Osteoblast (primary cell): ENCODE measurements around the gene PARD3. TPM values are rescaled to one million over a fixed set of nuclear protein-coding genes. Genes with fewer than 3 reads are reported as not detected.
A peak's percentile ranks its signal among the peaks of the same experiment; 100 is the strongest.

Experiments
- DNase-seq: peaks from one replicate; pipeline ENCODE4 v3.0.0; 2011; ENCODE audit warnings: low spot score, mixed read lengths; ENCODE audit not compliant: insufficient read length; ENCODE audit errors: missing footprints
- H2AFZ ChIP-seq: 2 replicates; pipeline ENCODE4 v1.6.0; 2011; ENCODE audit warnings: mild to moderate bottlenecking, low read length
- H3K27ac ChIP-seq: 2 replicates; pipeline ENCODE4 v1.5.1; 2011; ENCODE audit warnings: mild to moderate bottlenecking, low read depth, low read length, moderate library complexity
- H3K27me3 ChIP-seq: 2 replicates; pipeline ENCODE4 v1.6.0; 2012; ENCODE audit warnings: mild to moderate bottlenecking, control low read depth, inconsistent platforms, low read length, moderate library complexity; ENCODE audit not compliant: insufficient read depth
- H3K36me3 ChIP-seq: 2 replicates; pipeline ENCODE4 v1.5.1; 2011; ENCODE audit warnings: mild to moderate bottlenecking, low read length, control low read depth, moderate library complexity; ENCODE audit not compliant: insufficient read depth
- H3K4me1 ChIP-seq: 2 replicates; pipeline ENCODE4 v1.5.1; 2011; ENCODE audit warnings: mild to moderate bottlenecking, low read length, control low read depth, moderate library complexity; ENCODE audit not compliant: insufficient read depth
- H3K4me2 ChIP-seq: 2 replicates; pipeline ENCODE4 v1.6.0; 2011; ENCODE audit warnings: mild to moderate bottlenecking, low read length; ENCODE audit not compliant: insufficient read depth
- H3K4me3 ChIP-seq: fragments of 200-600 bp; sonication (generic); 3 replicates; pipeline ENCODE4 v1.5.1; 2012; ENCODE audit warnings: mild to moderate bottlenecking, low read length, inconsistent platforms; ENCODE audit not compliant: insufficient read depth
- H3K79me2 ChIP-seq: 2 replicates; pipeline ENCODE4 v1.6.0; 2012; ENCODE audit warnings: mild to moderate bottlenecking, low read length, control low read depth, inconsistent platforms; ENCODE audit not compliant: insufficient read depth
- H3K9me3 ChIP-seq: 2 replicates; pipeline ENCODE4 v1.5.1; 2011; ENCODE audit warnings: low read depth, low read length, control low read depth
- H4K20me1 ChIP-seq: 2 replicates; pipeline ENCODE4 v1.6.0; 2012; ENCODE audit warnings: mild to moderate bottlenecking, low read length, control low read depth; ENCODE audit not compliant: insufficient read depth
- total RNA-seq: library from RNA; depleted of rRNA; stranded (reverse); fragments of >200 nt; gene quantifications from 2 replicates; pipeline ENCODE4 v1.2.3, GENCODE V29; 2012
- TF ChIP-seq, protein P1 (sequence below): IDR thresholded peaks from 2 replicates; pipeline ENCODE4 v1.5.1; 2011; ENCODE audit warnings: mild to moderate bottlenecking, low read depth, low read length, moderate library complexity; ENCODE audit errors: extremely low read depth

Gene PARD3
- total RNA-seq, 1 donor = 71.7 TPM

- no peak for DNase-seq
- no peak overlapping the region for H3K4me3 ChIP-seq
- H3K9me3 ChIP-seq = no peaks in the 10 kb centered on the region
- no peaks in the 10 kb centered on the region for H3K36me3 ChIP-seq
- TF ChIP-seq, protein P1, sequence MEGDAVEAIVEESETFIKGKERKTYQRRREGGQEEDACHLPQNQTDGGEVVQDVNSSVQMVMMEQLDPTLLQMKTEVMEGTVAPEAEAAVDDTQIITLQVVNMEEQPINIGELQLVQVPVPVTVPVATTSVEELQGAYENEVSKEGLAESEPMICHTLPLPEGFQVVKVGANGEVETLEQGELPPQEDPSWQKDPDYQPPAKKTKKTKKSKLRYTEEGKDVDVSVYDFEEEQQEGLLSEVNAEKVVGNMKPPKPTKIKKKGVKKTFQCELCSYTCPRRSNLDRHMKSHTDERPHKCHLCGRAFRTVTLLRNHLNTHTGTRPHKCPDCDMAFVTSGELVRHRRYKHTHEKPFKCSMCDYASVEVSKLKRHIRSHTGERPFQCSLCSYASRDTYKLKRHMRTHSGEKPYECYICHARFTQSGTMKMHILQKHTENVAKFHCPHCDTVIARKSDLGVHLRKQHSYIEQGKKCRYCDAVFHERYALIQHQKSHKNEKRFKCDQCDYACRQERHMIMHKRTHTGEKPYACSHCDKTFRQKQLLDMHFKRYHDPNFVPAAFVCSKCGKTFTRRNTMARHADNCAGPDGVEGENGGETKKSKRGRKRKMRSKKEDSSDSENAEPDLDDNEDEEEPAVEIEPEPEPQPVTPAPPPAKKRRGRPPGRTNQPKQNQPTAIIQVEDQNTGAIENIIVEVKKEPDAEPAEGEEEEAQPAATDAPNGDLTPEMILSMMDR = no peak
- H3K4me1 ChIP-seq = peaks cover 8% of the 10 kb centered on the region
- H2AFZ ChIP-seq = no peak overlapping the region
- no peaks in the 10 kb centered on the region for H3K27me3 ChIP-seq
- H3K27ac ChIP-seq = no peak overlapping the region
- H3K4me2 ChIP-seq = no peak overlapping the region
- H4K20me1 ChIP-seq = peaks cover 12% of the 10 kb centered on the region
- H3K79me2 ChIP-seq = peaks cover 30% of the 10 kb centered on the region
These were observed 99.4 kb downstream of the PARD3 start for GRCh38 chr10:34715511-34716187.

- DNase-seq = no peak
- H3K4me3 ChIP-seq = no peak overlapping the region
- H3K4me2 ChIP-seq = no peak overlapping the region
- peaks cover 15% of the 10 kb centered on the region for H3K4me1 ChIP-seq
- peaks cover 27% of the 10 kb centered on the region for H3K79me2 ChIP-seq
- H3K27me3 ChIP-seq = no peaks in the 10 kb centered on the region
- peaks cover 8% of the 10 kb centered on the region for H4K20me1 ChIP-seq
- no peak overlapping the region for H2AFZ ChIP-seq
- no peaks in the 10 kb centered on the region for H3K36me3 ChIP-seq
- H3K27ac ChIP-seq = no peak overlapping the region
- H3K9me3 ChIP-seq = no peaks in the 10 kb centered on the region
- TF ChIP-seq, protein P1 = no peak
These were observed 101.2 kb downstream of the PARD3 start for GRCh38 chr10:34713875-34714274.

GRCh38 chr10:34711500-34711899, 103.6 kb downstream of the PARD3 start:
- Histone ChIP-seq H3K4me3 (no peak overlapping the region), H3K36me3 (no peaks in the 10 kb centered on the region), H3K27me3 (no peaks in the 10 kb centered on the region), H3K9me3 (no peaks in the 10 kb centered on the region), H2AFZ (no peak overlapping the region), H3K4me1 (peaks cover 28% of the 10 kb centered on the region), H3K79me2 (peaks cover 20% of the 10 kb centered on the region), H3K4me2 (no peak overlapping the region), H3K27ac (no peak overlapping the region), H4K20me1 (peaks cover 8% of the 10 kb centered on the region)
- TF ChIP-seq, protein P1 = no peak
- DNase-seq = no peak

DNA sequence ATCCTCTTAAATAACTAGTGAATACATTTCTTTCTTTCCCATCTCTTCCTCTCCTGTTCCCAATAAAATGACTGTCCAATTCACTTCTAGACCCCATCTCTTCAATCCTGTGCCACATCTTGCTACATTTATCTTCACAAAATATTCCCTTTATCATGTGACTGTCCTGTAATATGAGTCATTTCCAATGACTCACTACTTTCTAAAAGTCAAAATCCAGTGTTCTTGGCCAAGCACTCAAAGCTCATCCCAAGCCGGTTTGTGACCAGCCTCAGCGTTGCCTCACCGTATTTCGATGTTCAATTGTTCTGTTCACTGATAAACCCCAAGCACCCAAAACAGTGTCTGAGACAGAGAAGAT, 104.7 kb downstream of the PARD3 start:
- Histone ChIP-seq H2AFZ (no peak overlapping the region), H3K36me3 (no peaks in the 10 kb centered on the region), H3K4me3 (no peak overlapping the region), H3K4me1 (peaks cover 28% of the 10 kb centered on the region), H4K20me1 (peaks cover 8% of the 10 kb centered on the region), H3K27ac (peak overlapping the region; percentile 18), H3K79me2 (peaks cover 24% of the 10 kb centered on the region), H3K27me3 (no peaks in the 10 kb centered on the region), H3K4me2 (peak overlapping the region; percentile 45), H3K9me3 (no peaks in the 10 kb centered on the region)
- TF ChIP-seq, protein P1 = no peak
- no peak for DNase-seq
